CD4-positive, alpha-beta T cell (primary cell): ENCODE measurements around the gene UCK1. TPM values are rescaled to one million over a fixed set of nuclear protein-coding genes. Genes with fewer than 3 reads are reported as not detected.

Experiments
- ATAC-seq: fragments of 200-7000 bp; cut with Tn5 transposase; one replicate; pipeline ENCODE4 v1.10.0; 2022; ENCODE audit warnings: mild to moderate bottlenecking; ENCODE audit not compliant: poor library complexity
- CTCF ChIA-PET: fragments of 350-600 bp; sonication (Branson Sonifier 250); formaldehyde crosslinking; loops from one replicate; lab custom pipeline; 2021; ENCODE audit warnings: antibody characterized with exemption, inconsistent platforms; lab: Charles Lee
- POLR2A ChIA-PET: fragments of 350-600 bp; sonication (Branson Sonifier 250); formaldehyde crosslinking; loops from one replicate; lab custom pipeline; 2021; ENCODE audit warnings: antibody characterized with exemption, inconsistent platforms; lab: Charles Lee
- DNase-seq, 14 experiments: peaks; one replicate each; pipeline ENCODE4 v3.0.0-alpha.2; 2013 to 2020; ENCODE audit warnings: mixed read lengths in 2 of 14
- H3K27ac ChIP-seq, 2 donors: one replicate each; pipeline versions ENCODE4 v1.5.1 to v1.7.0; 2013; ENCODE audit warnings: low read length in 2 of 2, low read depth in 1 of 2, mild to moderate bottlenecking in 1 of 2
- H3K27me3 ChIP-seq, 2 experiments: 1 replicate in 1 of 2; 2 replicates in 1 of 2; pipeline versions ENCODE4 v1.6.1 to v1.7.0; 2013; ENCODE audit warnings: low read length in 2 of 2, control low read depth in 1 of 2, mild to moderate bottlenecking in 1 of 2, moderate library complexity in 1 of 2; ENCODE audit not compliant: insufficient read depth in 2 of 2, control insufficient read depth in 1 of 2
- H3K36me3 ChIP-seq: one replicate; pipeline ENCODE4 v1.6.1; 2013; ENCODE audit warnings: low read length, control low read depth; ENCODE audit not compliant: insufficient read depth
- H3K4me1 ChIP-seq: one replicate; pipeline ENCODE4 v1.6.1; 2013; ENCODE audit warnings: low read length, control low read depth; ENCODE audit not compliant: insufficient read depth
- H3K4me3 ChIP-seq: one replicate; pipeline ENCODE4 v1.5.1; 2013; ENCODE audit warnings: mild to moderate bottlenecking, low read length, moderate library complexity
- H3K9me3 ChIP-seq, 2 experiments: 1 replicate in 1 of 2; 2 replicates in 1 of 2; pipeline versions ENCODE4 v1.6.1 to v1.7.0; 2013; ENCODE audit warnings: low read length in 2 of 2, mild to moderate bottlenecking in 2 of 2, control low read depth in 1 of 2, moderate library complexity in 1 of 2; ENCODE audit not compliant: control insufficient read depth in 1 of 2, insufficient read depth in 1 of 2
- H3K27ac Mint-ChIP-seq: one replicate; pipeline ENCODE4 v1.8.0; 2020; ENCODE audit warnings: mixed read lengths
- H3K27me3 Mint-ChIP-seq: one replicate; pipeline ENCODE4 v1.8.0; 2021; ENCODE audit warnings: mixed read lengths
- H3K36me3 Mint-ChIP-seq: one replicate; pipeline ENCODE4 v1.8.0; 2021; ENCODE audit warnings: low read depth, mixed read lengths
- H3K4me1 Mint-ChIP-seq: one replicate; pipeline ENCODE4 v1.8.0; 2021; ENCODE audit warnings: low read depth, mixed read lengths
- H3K4me3 Mint-ChIP-seq: one replicate; pipeline ENCODE4 v1.8.0; 2020; ENCODE audit warnings: mild to moderate bottlenecking, mixed read lengths
- H3K9me3 Mint-ChIP-seq: one replicate; pipeline ENCODE4 v1.8.0; 2020; ENCODE audit warnings: mixed read lengths
- CTCF ChIP-seq: fragments of 200-600 bp; IDR thresholded peaks from one replicate; pipeline ENCODE4 v1.8.0; 2022; ENCODE audit warnings: antibody characterized with exemption, mild to moderate bottlenecking
- intact Hi-C, 2 experiments: fragments of 100-400 bp; cut with DNase I in 1 of 2; cut with micrococcal nuclease in 1 of 2; formaldehyde crosslinking; loops; one replicate each; pipeline versions ENCODE4 v1.15.1 to v1.9.0; 2023 to 2025; cut with DNase I, micrococcal nuclease
- total RNA-seq, 174 experiments: library from RNA in 2 of 174; stranded (reverse) in 2 of 174; gene quantifications; one replicate each; pipeline ENCODE4 v1.2.3 and lab custom pipeline; 2021 to 2026

Gene UCK1
- total RNA-seq, 2 experiments from 2014 or later = 22.1 to 22.5 TPM

GRCh38 chr9:131578731-131579504, 47.9 kb upstream of the UCK1 start:
- H3K36me3 Mint-ChIP-seq = peaks cover 63% of the 10 kb centered on the region
- intact Hi-C loops = no loop called here
- H3K27me3 Mint-ChIP-seq = no peaks in the 10 kb centered on the region
- H3K9me3 Mint-ChIP-seq = no peaks in the 10 kb centered on the region
- POLR2A ChIA-PET = interaction anchor here (0.9 to 1.3 kb wide), 5 partner anchors 12 to 166 kb away, joined by 3 to 7 read pairs (median 3); no protein-coding TSS in a partner anchor
- CTCF ChIA-PET = interaction anchor here (1.1 to 1.4 kb wide), 2 partner anchors 12 to 229 kb away, joined by 3 read pairs; no protein-coding TSS in a partner anchor
- peaks cover 26% of the 10 kb centered on the region for H3K4me1 Mint-ChIP-seq
- Histone ChIP-seq H3K36me3 (peaks cover 63% of the 10 kb centered on the region), H3K27me3 (no peaks in the 10 kb centered on the region), H3K27ac (peak overlapping the region; percentile 62 to 72), H3K4me1 (peaks cover 46% of the 10 kb centered on the region), H3K4me3 (peak overlapping the region; percentile 8), H3K9me3 (no peaks in the 10 kb centered on the region)
- H3K27ac Mint-ChIP-seq = peak overlapping the region; percentile 94
- ATAC-seq = peak; percentile 94
- H3K4me3 Mint-ChIP-seq = peak overlapping the region; percentile 57
- peak; percentile 35 to 82 (median 51) for DNase-seq
- TF ChIP-seq CTCF = no peak

GRCh38 chr9:131578021-131578420, 47.0 kb upstream of the UCK1 start:
- ChIA-PET POLR2A (interaction anchor here (1.3 kb wide), 1 partner anchor 78 kb away, joined by 7 read pairs; no protein-coding TSS in a partner anchor), CTCF (no interaction called here)
- Histone ChIP-seq H3K4me3 (no peak overlapping the region), H3K9me3 (no peaks in the 10 kb centered on the region), H3K36me3 (peaks cover 59% of the 10 kb centered on the region), H3K27me3 (no peaks in the 10 kb centered on the region), H3K27ac (peak overlapping the region; percentile 62 to 72), H3K4me1 (peaks cover 37% of the 10 kb centered on the region)
- intact Hi-C loops = no loop called here
- peak overlapping the region; percentile 94 for H3K27ac Mint-ChIP-seq
- no peaks in the 10 kb centered on the region for H3K27me3 Mint-ChIP-seq
- no peak overlapping the region for H3K4me3 Mint-ChIP-seq
- no peaks in the 10 kb centered on the region for H3K9me3 Mint-ChIP-seq
- DNase-seq (peak in 1 of 14 experiments; percentile 24), ATAC-seq (no peak)
- H3K36me3 Mint-ChIP-seq = peaks cover 54% of the 10 kb centered on the region
- TF ChIP-seq CTCF = no peak
- peaks cover 22% of the 10 kb centered on the region for H3K4me1 Mint-ChIP-seq

- Histone ChIP-seq H3K27me3 (no peaks in the 10 kb centered on the region), H3K4me3 (no peak overlapping the region), H3K27ac (peak overlapping the region in 1 of 2 donors; percentile 62), H3K9me3 (no peaks in the 10 kb centered on the region), H3K36me3 (peaks cover 58% of the 10 kb centered on the region), H3K4me1 (peaks cover 36% of the 10 kb centered on the region)
- H3K4me3 Mint-ChIP-seq = peak overlapping the region; percentile 20
- DNase-seq (peak in 1 of 14 experiments; percentile 21), ATAC-seq (no peak)
- no peaks in the 10 kb centered on the region for H3K9me3 Mint-ChIP-seq
- ChIA-PET CTCF (no interaction called here), POLR2A (no interaction called here)
- intact Hi-C loops = no loop called here
- no peak for TF ChIP-seq CTCF
- H3K4me1 Mint-ChIP-seq = peaks cover 22% of the 10 kb centered on the region
- peak overlapping the region; percentile 94 for H3K27ac Mint-ChIP-seq
- H3K36me3 Mint-ChIP-seq = peaks cover 56% of the 10 kb centered on the region
- no peaks in the 10 kb centered on the region for H3K27me3 Mint-ChIP-seq
These were observed 46.2 kb upstream of the UCK1 start for GRCh38 chr9:131577005-131578000.
